Measurements from ENCODE around the gene CLMP.

GRCh38 chr11:123072762-123073161, 122.3 kb downstream of the CLMP start:
- no peak for TF ChIP-seq POLR2A (IDR thresholded peaks at IDR 0.05; ENCODE audit: low read length)
- TF ChIP-seq GATA1 (IDR thresholded peaks at IDR 0.05; ENCODE audit: low read depth, low read length), result no peak
